OCI-LY1 (cell line): ENCODE measurements around the gene ARID5B.

Source experiments
- H2AFZ ChIP-seq: fragments of 200-600 bp; sonication (generic), shearing (Covaris generic); 2 replicates; pipeline ENCODE4 v1.6.0; 2014; ENCODE audit warnings: antibody characterized with exemption, mild to moderate bottlenecking, low read length
- H3F3A ChIP-seq: fragments of 200-600 bp; sonication (generic), shearing (Covaris generic); 2 replicates; pipeline ENCODE4 v1.6.0; 2014; ENCODE audit warnings: mild to moderate bottlenecking, antibody characterized with exemption, low read length, moderate library complexity; ENCODE audit not compliant: insufficient read depth
- H3K27ac ChIP-seq: fragments of 200-600 bp; sonication (generic); 2 replicates; pipeline ENCODE4 v1.5.1; 2014; ENCODE audit warnings: low read length, mixed run types, mild to moderate bottlenecking, low read depth; ENCODE audit not compliant: poor library complexity, severe bottlenecking
- H3K27me3 ChIP-seq: fragments of 200-600 bp; sonication (generic); 2 replicates; pipeline ENCODE4 v1.6.0; 2014; ENCODE audit warnings: antibody characterized with exemption, mild to moderate bottlenecking, low read length, moderate library complexity; ENCODE audit not compliant: insufficient read depth
- H3K36me3 ChIP-seq: fragments of 200-600 bp; sonication (generic); 2 replicates; pipeline ENCODE4 v1.6.1; 2014; ENCODE audit warnings: mild to moderate bottlenecking, antibody characterized with exemption, low read length, moderate library complexity, mixed read lengths; ENCODE audit not compliant: insufficient read depth
- H3K4me1 ChIP-seq: fragments of 200-600 bp; sonication (generic); 2 replicates; pipeline ENCODE4 v1.5.1; 2014; ENCODE audit warnings: mild to moderate bottlenecking, low read length, moderate library complexity; ENCODE audit not compliant: insufficient read depth, severe bottlenecking
- H3K4me2 ChIP-seq: fragments of 200-600 bp; sonication (generic), shearing (Covaris generic); 2 replicates; pipeline ENCODE4 v1.6.1; 2014; ENCODE audit warnings: low read length
- H3K4me3 ChIP-seq: fragments of 200-600 bp; sonication (generic); 2 replicates; pipeline ENCODE4 v1.5.1; 2014; ENCODE audit warnings: low read length, low read depth, mild to moderate bottlenecking, mixed read lengths; ENCODE audit not compliant: poor library complexity, severe bottlenecking
- H3K79me2 ChIP-seq: fragments of 200-600 bp; shearing (Covaris generic); 2 replicates; pipeline ENCODE4 v1.6.1; 2016; ENCODE audit warnings: mixed run types, low read length, mixed read lengths; ENCODE audit not compliant: insufficient read depth
- H3K9ac ChIP-seq: fragments of 200-600 bp; sonication (generic), shearing (Covaris generic); 2 replicates; pipeline ENCODE4 v1.6.1; 2014; ENCODE audit warnings: mild to moderate bottlenecking, low read length, mixed read lengths
- H3K9me2 ChIP-seq: fragments of 200-600 bp; sonication (generic), shearing (Covaris generic); 2 replicates; pipeline ENCODE4 v1.6.1; 2014; ENCODE audit warnings: low read depth, mild to moderate bottlenecking, low read length, mixed read lengths
- H3K9me3 ChIP-seq: fragments of 200-600 bp; shearing (Covaris generic); 2 replicates; pipeline ENCODE4 v1.6.1; 2014; ENCODE audit warnings: low read length, mixed read lengths
- H4K20me1 ChIP-seq: fragments of 200-600 bp; sonication (generic), shearing (Covaris generic); 2 replicates; pipeline ENCODE4 v1.6.0; 2016; ENCODE audit warnings: mild to moderate bottlenecking, low read length; ENCODE audit not compliant: insufficient read depth
- EZH2 ChIP-seq: fragments of 200-600 bp; sonication (generic), shearing (Covaris generic); IDR thresholded peaks from 2 replicates; pipeline ENCODE4 v1.8.0; 2017; ENCODE audit warnings: borderline replicate concordance, mixed run types, mild to moderate bottlenecking, antibody characterized with exemption, low read length, moderate library complexity, mixed read lengths
- TF ChIP-seq, protein P1 (sequence below): fragments of 200-600 bp; sonication (generic), shearing (Covaris generic); IDR thresholded peaks from 2 replicates; pipeline ENCODE4 v1.5.1; 2017; ENCODE audit warnings: mild to moderate bottlenecking, antibody characterized with exemption, low read length, moderate library complexity, mixed read lengths

ARID5B gene

DNA sequence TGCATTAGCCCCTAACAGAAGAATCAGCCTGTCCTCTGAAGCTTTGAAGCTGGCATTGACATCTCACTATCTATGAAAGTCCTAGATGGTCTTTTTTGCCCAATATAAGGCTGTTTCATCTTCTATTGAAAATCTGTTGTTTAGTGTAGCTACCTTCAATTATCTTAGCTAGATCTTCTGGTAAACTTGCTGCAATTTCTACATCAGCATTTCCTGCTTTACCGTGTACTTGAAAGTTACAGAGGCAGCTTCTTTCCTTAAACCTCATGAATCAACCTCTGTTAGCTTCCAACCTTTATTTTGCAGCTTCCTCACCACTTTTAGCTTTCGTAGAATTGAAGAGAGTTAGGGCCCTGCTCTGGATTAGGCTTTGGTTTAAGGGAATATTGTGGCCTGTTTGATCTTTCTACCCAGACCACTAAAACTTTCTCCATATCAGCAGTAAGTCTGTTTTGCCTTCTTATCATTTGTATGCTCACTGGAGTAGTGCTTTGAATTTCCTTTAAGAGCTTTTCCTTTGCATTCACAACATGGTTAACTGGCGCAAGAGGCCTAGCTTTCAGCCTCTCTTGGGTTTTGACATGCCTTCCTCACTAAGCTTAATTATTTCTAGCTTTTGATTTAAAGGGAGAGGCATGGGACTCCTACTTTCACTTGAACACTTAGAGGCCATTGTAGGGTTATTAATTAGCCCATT lies 32.5 kb downstream of the ARID5B start:
- Histone ChIP-seq H3K27ac (peak overlapping the region; percentile 56), H4K20me1 (no peaks in the 10 kb centered on the region), H3K9me2 (no peaks in the 10 kb centered on the region), H3K4me2 (no peak overlapping the region; the same call in 1 of the 2 replicates), H3K4me3 (no peak overlapping the region), H3K4me1 (peaks cover 55% of the 10 kb centered on the region), H3K27me3 (no peaks in the 10 kb centered on the region), H3K9me3 (no peaks in the 10 kb centered on the region), H3K79me2 (peaks cover 30% of the 10 kb centered on the region; the same call in 1 of the 2 replicates), H3K9ac (no peak overlapping the region), H3K36me3 (peaks cover 35% of the 10 kb centered on the region), H3F3A (no peaks in the 10 kb centered on the region), H2AFZ (no peak overlapping the region)
- no peak for TF ChIP-seq EZH2
- TF ChIP-seq, protein P1, sequence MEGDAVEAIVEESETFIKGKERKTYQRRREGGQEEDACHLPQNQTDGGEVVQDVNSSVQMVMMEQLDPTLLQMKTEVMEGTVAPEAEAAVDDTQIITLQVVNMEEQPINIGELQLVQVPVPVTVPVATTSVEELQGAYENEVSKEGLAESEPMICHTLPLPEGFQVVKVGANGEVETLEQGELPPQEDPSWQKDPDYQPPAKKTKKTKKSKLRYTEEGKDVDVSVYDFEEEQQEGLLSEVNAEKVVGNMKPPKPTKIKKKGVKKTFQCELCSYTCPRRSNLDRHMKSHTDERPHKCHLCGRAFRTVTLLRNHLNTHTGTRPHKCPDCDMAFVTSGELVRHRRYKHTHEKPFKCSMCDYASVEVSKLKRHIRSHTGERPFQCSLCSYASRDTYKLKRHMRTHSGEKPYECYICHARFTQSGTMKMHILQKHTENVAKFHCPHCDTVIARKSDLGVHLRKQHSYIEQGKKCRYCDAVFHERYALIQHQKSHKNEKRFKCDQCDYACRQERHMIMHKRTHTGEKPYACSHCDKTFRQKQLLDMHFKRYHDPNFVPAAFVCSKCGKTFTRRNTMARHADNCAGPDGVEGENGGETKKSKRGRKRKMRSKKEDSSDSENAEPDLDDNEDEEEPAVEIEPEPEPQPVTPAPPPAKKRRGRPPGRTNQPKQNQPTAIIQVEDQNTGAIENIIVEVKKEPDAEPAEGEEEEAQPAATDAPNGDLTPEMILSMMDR: no peak

DNA sequence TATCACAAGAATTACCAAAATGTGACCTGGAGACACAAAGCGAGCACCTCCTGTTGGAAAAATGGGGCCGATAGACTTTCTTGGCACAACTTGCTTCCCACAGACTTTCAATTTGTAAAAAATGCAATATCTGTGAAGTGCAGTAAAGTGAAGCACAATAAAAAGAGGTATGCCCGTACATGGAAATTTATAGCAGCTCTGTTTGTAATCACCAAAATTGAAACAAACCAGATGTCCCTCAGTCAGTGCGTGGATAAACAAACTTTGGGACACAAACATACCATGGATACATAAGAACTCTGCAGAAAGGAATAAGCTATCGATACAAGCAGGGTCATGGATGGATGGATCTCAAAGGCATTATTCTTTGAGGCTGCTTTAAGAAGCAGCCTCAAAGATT lies 33.6 kb downstream of the ARID5B start:
- no peak overlapping the region for H3K4me2 ChIP-seq
- no peaks in the 10 kb centered on the region for H3K9me3 ChIP-seq
- no peak overlapping the region for H3K4me3 ChIP-seq
- H2AFZ ChIP-seq: no peak overlapping the region
- peaks cover 38% of the 10 kb centered on the region for H3K36me3 ChIP-seq
- no peak overlapping the region for H3K9ac ChIP-seq
- H3K9me2 ChIP-seq: no peaks in the 10 kb centered on the region
- no peaks in the 10 kb centered on the region for H3K27me3 ChIP-seq
- peaks cover 38% of the 10 kb centered on the region for H3K79me2 ChIP-seq
- no peaks in the 10 kb centered on the region for H3F3A ChIP-seq
- H3K27ac ChIP-seq: peak overlapping the region; percentile 42
- TF ChIP-seq, protein P1: no peak
- no peak for TF ChIP-seq EZH2
- peaks cover 66% of the 10 kb centered on the region for H3K4me1 ChIP-seq
- H4K20me1 ChIP-seq: no peaks in the 10 kb centered on the region

DNA sequence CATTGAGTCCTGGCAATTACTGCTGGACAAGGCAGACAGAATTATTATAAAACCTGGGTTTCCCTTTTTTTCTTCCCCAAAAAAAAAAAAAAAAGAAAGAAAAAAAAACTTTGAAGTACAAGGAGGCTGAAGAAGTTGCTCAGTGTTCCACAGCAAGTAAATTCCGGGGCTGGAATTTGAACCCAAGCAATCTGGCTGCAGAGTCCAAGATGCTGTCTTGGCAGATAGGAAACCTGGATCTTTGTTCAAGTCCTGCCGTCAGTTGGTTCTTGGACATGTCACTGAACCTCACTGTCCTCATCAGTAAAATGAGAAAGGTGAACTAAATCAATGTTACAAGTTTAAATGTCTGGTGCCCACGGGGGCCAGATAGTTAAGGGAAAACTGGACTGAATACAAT lies 35.3 kb downstream of the ARID5B start:
- H3K4me3 ChIP-seq: no peak overlapping the region
- H3K9me3 ChIP-seq: no peaks in the 10 kb centered on the region
- H4K20me1 ChIP-seq: no peaks in the 10 kb centered on the region
- no peak overlapping the region for H2AFZ ChIP-seq
- H3K27ac ChIP-seq: peak overlapping the region; percentile 69
- H3K4me2 ChIP-seq: no peak overlapping the region
- no peak overlapping the region for H3K9ac ChIP-seq
- peaks cover 31% of the 10 kb centered on the region for H3K79me2 ChIP-seq
- H3K9me2 ChIP-seq: no peaks in the 10 kb centered on the region
- peaks cover 44% of the 10 kb centered on the region for H3K36me3 ChIP-seq
- no peak for TF ChIP-seq EZH2
- TF ChIP-seq, protein P1: no peak
- no peaks in the 10 kb centered on the region for H3F3A ChIP-seq
- no peaks in the 10 kb centered on the region for H3K27me3 ChIP-seq
- H3K4me1 ChIP-seq: peaks cover 82% of the 10 kb centered on the region
